HepG2 (cell line): ENCODE results near the gene RPL19. TPM values are rescaled to one million over a fixed set of nuclear protein-coding genes. Genes with fewer than 3 reads are reported as not detected.
"Not testable (repeated sequence)": the region's sequence is repeated elsewhere in the genome, so short reads cannot be mapped to it uniquely, and the experiment has no call there.

Experiments
- ATAC-seq: fragments of 200-7000 bp; cut with Tn5 transposase; 3 replicates; pipeline ENCODE4 v1.9.1; 2020; ENCODE audit warnings: mild to moderate bottlenecking, moderate library complexity
- BruUV-seq: library from RNA; stranded (reverse); fragments of 400-500 nt; replicated peaks from 2 replicates; lab custom pipeline; 2021; lab: Mats Ljungman, UMichigan
- CTCF ChIA-PET: fragments of 300-600 bp; formaldehyde crosslinking; extraction: SDS; loops from one replicate; lab custom pipeline; 2021; ENCODE audit warnings: low total read pairs, inconsistent platforms, low intra/inter-chr PET ratio; lab: Yijun Ruan, JAX
- POLR2A ChIA-PET: fragments of 350-600 bp; sonication (Branson Sonifier 250); formaldehyde crosslinking; loops from one replicate; lab custom pipeline; 2020; ENCODE audit warnings: antibody characterized with exemption, inconsistent platforms; lab: Yijun Ruan, JAX
- DNase-seq: peaks from one replicate; pipeline ENCODE4 v3.0.0-alpha.2; 2015; ENCODE audit warnings: low spot score
- FAIRE-seq: peaks from 3 replicates; lab custom pipeline; 2011; peaks lifted over from hg19 to GRCh38; lab: Jason Lieb, UNC
- H2AFZ ChIP-seq: one replicate; pipeline ENCODE4 v1.6.1; 2011; ENCODE audit warnings: low read length, inconsistent platforms
- H3K27ac ChIP-seq: fragments of 300-600 bp; 3 replicates; pipeline ENCODE4 v1.8.0; 2011; ENCODE audit warnings: mixed run types, mild to moderate bottlenecking, mixed read lengths, low read length, inconsistent platforms; ENCODE audit not compliant: insufficient read depth; ENCODE audit errors: extremely low read length
- H3K27me3 ChIP-seq, 2 experiments: fragments of 200-600 bp in 1 of 2; 2 replicates in 1 of 2; 3 replicates in 1 of 2; pipeline versions ENCODE4 v1.6.0 to v1.8.0; 2011; ENCODE audit warnings: low read length in 2 of 2, mild to moderate bottlenecking in 2 of 2, moderate library complexity in 2 of 2, inconsistent platforms in 1 of 2; ENCODE audit not compliant: insufficient read depth in 2 of 2, control insufficient read depth in 1 of 2
- H3K36me3 ChIP-seq, 2 experiments: fragments of 200-600 bp in 1 of 2; replicated peaks in 1 of 2; 2 replicates in 1 of 2; 3 replicates in 1 of 2; pipeline versions ENCODE4 v1.5.1 to v1.8.0; 2011; ENCODE audit warnings: low read length in 2 of 2, inconsistent platforms in 1 of 2; ENCODE audit not compliant: insufficient read depth in 2 of 2, control insufficient read depth in 1 of 2
- H3K4me1 ChIP-seq: 2 replicates; pipeline ENCODE4 v1.5.1; 2012; ENCODE audit warnings: low read length, inconsistent platforms; ENCODE audit not compliant: insufficient read depth
- H3K4me2 ChIP-seq: 2 replicates; pipeline ENCODE4 v1.6.0; 2011; ENCODE audit warnings: low read depth, low read length, inconsistent platforms
- H3K4me3 ChIP-seq, 3 experiments: fragments of 200-600 bp in 1 of 3; sonication (generic), shearing (Covaris generic) in 1 of 3; replicated peaks in 1 of 3; 2 replicates each; pipeline ENCODE4 v1.5.1; 2011 to 2016; ENCODE audit warnings: low read length in 3 of 3, inconsistent platforms in 2 of 3, low read depth in 2 of 3, mild to moderate bottlenecking in 2 of 3, control low read depth in 1 of 3, mixed read lengths in 1 of 3; ENCODE audit not compliant: insufficient read depth in 1 of 3
- H3K79me2 ChIP-seq: one replicate; pipeline ENCODE4 v1.6.1; 2011; ENCODE audit warnings: low read length, inconsistent platforms; ENCODE audit not compliant: insufficient read depth
- H3K9ac ChIP-seq: 2 replicates; pipeline ENCODE4 v1.6.0; 2011; ENCODE audit warnings: mild to moderate bottlenecking, low read depth, low read length, inconsistent platforms; ENCODE audit not compliant: insufficient read depth
- H3K9me3 ChIP-seq: 2 replicates; pipeline ENCODE4 v1.5.1; 2012; ENCODE audit warnings: mild to moderate bottlenecking, low read length
- H4K20me1 ChIP-seq: 2 replicates; pipeline ENCODE4 v1.6.0; 2011; ENCODE audit warnings: inconsistent platforms, mild to moderate bottlenecking, low read length, moderate library complexity; ENCODE audit not compliant: insufficient read depth
- HDAC6 ChIP-seq: fragments of 200-600 bp; sonication (generic); IDR thresholded peaks from 2 replicates; pipeline ENCODE4 v1.7.0; 2017; ENCODE audit warnings: mild to moderate bottlenecking, antibody characterized with exemption, low read length, low read depth
- KDM4B ChIP-seq: sonication (generic); formaldehyde crosslinking; IDR thresholded peaks from 2 replicates; pipeline ENCODE4 v1.4.0; 2020; ENCODE audit warnings: missing genetic modification reagents
- MAFF ChIP-seq: IDR thresholded peaks from 2 replicates; pipeline ENCODE4 v1.6.1; 2011; ENCODE audit warnings: low read depth, low read length, improper control_type of control experiment
- MAFK ChIP-seq, 2 experiments: IDR thresholded peaks in 1 of 2; conservative IDR thresholded peaks in 1 of 2; 2 replicates each; pipeline ENCODE4 v1.6.1; 2011; ENCODE audit warnings: improper control_type of control experiment in 2 of 2, low read length in 2 of 2
- NFYB ChIP-seq: sonication (generic); formaldehyde crosslinking; IDR thresholded peaks from 2 replicates; pipeline ENCODE4 v1.4.0; 2020; ENCODE audit warnings: missing genetic modification reagents
- NFYC ChIP-seq: IDR thresholded peaks from 2 replicates; pipeline ENCODE4 v1.6.1; 2016; ENCODE audit warnings: missing genetic modification reagents, missing compliant biosample characterization
- ONECUT2 ChIP-seq: sonication (generic); formaldehyde crosslinking; IDR thresholded peaks from 2 replicates; pipeline ENCODE4 v1.4.0; 2020; ENCODE audit warnings: missing genetic modification reagents
- PAX8 ChIP-seq: sonication (generic); formaldehyde crosslinking; IDR thresholded peaks from 2 replicates; pipeline ENCODE4 v1.8.0; 2022; ENCODE audit warnings: mild to moderate bottlenecking, missing genetic modification reagents, borderline replicate concordance
- RAD21 ChIP-seq: fragments of 450-650 bp; formaldehyde crosslinking; IDR thresholded peaks from 2 replicates; pipeline ENCODE4 v1.5.0; 2020; ENCODE audit warnings: mild to moderate bottlenecking
- TCF7L2 ChIP-seq: IDR thresholded peaks from 2 replicates; pipeline ENCODE4 v1.6.1; 2011; ENCODE audit warnings: mild to moderate bottlenecking, low read depth, low read length, moderate library complexity
- TRAFD1 ChIP-seq: sonication (generic); formaldehyde crosslinking; IDR thresholded peaks from 2 replicates; pipeline ENCODE4 v1.5.1; 2020; ENCODE audit warnings: missing genetic modification reagents, mild to moderate bottlenecking, borderline replicate concordance
- U2AF2 ChIP-seq: fragments of 200-400 bp; formaldehyde crosslinking; IDR thresholded peaks from 2 replicates; pipeline ENCODE4 v1.6.1; 2017; ENCODE audit warnings: low read depth, mild to moderate bottlenecking, low read length
- ZNF329 ChIP-seq: sonication (generic); formaldehyde crosslinking; IDR thresholded peaks from 2 replicates; pipeline ENCODE4 v1.9.0; 2021; ENCODE audit warnings: low read depth, mild to moderate bottlenecking, missing genetic modification reagents
- ZNF382 ChIP-seq: sonication (generic); formaldehyde crosslinking; IDR thresholded peaks from 2 replicates; pipeline ENCODE4 v1.5.0; 2020; ENCODE audit warnings: missing genetic modification reagents, mild to moderate bottlenecking, borderline replicate concordance
- ZSCAN21 ChIP-seq: sonication (generic); formaldehyde crosslinking; IDR thresholded peaks from 2 replicates; pipeline ENCODE4 v1.8.0; 2022; ENCODE audit warnings: mild to moderate bottlenecking, missing genetic modification reagents, moderate library complexity, borderline replicate concordance
- WGBS: methylation state at CpG from one replicate; pipeline ENCODE4 v1.1.6; 2017; ENCODE audit warnings: low lambda C conversion rate; 5-methylcytosine and 5-hydroxymethylcytosine counted together
- in situ Hi-C: cut with HindIII; loops from 2 replicates; pipeline ENCODE4 v1.10.0; 2017; ENCODE audit warnings: low pct_unique_long_range_greater_than_20kb; ENCODE audit not compliant: extremely low pct_ligation_motif_present
- intact Hi-C: fragments of 100-400 bp; cut with micrococcal nuclease; formaldehyde crosslinking; loops from one replicate; pipeline ENCODE4 v1.10.0; 2022; ENCODE audit not compliant: unreplicated experiment
- polyA plus RNA-seq, 8 experiments: library from polyadenylated mRNA; depleted of rRNA in 3 of 8; stranded (reverse) in 7 of 8; unstranded in 1 of 8; fragments of >200 nt; fragmentation: Illumina TruSeq in 4 of 8; extraction: Trizol in 4 of 8; gene quantifications; 2 replicates each; pipeline versions ENCODE4 v1.2.1 to v1.2.3, GENCODE V29; 2011 to 2016; ENCODE audit warnings: low read depth in 4 of 8, missing spikeins in 1 of 8, mixed read lengths in 1 of 8; ENCODE audit not compliant: insufficient read depth in 1 of 8
- total RNA-seq, 5 experiments: library from RNA; depleted of rRNA; stranded (reverse); fragments of >200 nt; fragmentation: Illumina TruSeq; extraction: Trizol; gene quantifications; 2 replicates each; pipeline ENCODE4 v1.2.3, GENCODE V29; 2016; ENCODE audit warnings: low read depth in 1 of 5

RPL19 gene
- total and polyA plus RNA-seq, 2 of the 13 experiments (the other 11 are each of a cell fraction or from before 2014, with no cell fraction given): 2,522 to 2,768 TPM

GRCh38 chr17:39168503-39168902, 31.6 kb upstream of the RPL19 start:
- H3K9ac ChIP-seq, H4K20me1 ChIP-seq, ATAC-seq, intact Hi-C loops, H3K4me3 ChIP-seq, H3K4me2 ChIP-seq, DNase-seq, H3K27ac ChIP-seq, FAIRE-seq, H3K9me3 ChIP-seq, H3K36me3 ChIP-seq, H2AFZ ChIP-seq, CTCF ChIA-PET, H3K79me2 ChIP-seq, POLR2A ChIA-PET, BruUV-seq: not testable (repeated sequence)
- 65% methylated on average over 10 of the region's 10 CpGs for WGBS
- H3K4me1 ChIP-seq: peaks cover 14% of the 10 kb centered on the region; the same call in 1 of the 2 replicates
- in situ Hi-C loops: loop anchor here (25.0 kb wide), 1 partner anchor 406 kb away; the partner anchor contains the start of gene PSMB3
- TF ChIP-seq NFYC (CRISPR knock-in tag) (peak; percentile 59; the same call in 1 of the 2 replicates), MAFK (conservative IDR thresholded peaks at IDR 0.05 in 1 of 2, IDR thresholded peaks at IDR 0.05 in 1 of 2; ENCODE audit: low read length in 2 of 2) (peak in 1 of 2 experiments; percentile 13; a peak in 1 of 4 replicates), NFYB (CRISPR knock-in tag) (peak; percentile 50; the same call in 1 of the 2 replicates), MAFF (0 out of 2 replicates have a peak, but pooled peaks have one; percentile 2)
- H3K27me3 ChIP-seq: peaks cover 4 to 27% of the 10 kb centered on the region in 2 experiments; a peak in 4 of 5 replicates

- Histone ChIP-seq H3K4me1 (peaks cover 11% of the 10 kb centered on the region; the same call in 1 of the 2 replicates), H3K9ac (no peak overlapping the region), H4K20me1 (no peaks in the 10 kb centered on the region), H3K9me3 (no peaks in the 10 kb centered on the region), H2AFZ (no peak overlapping the region), H3K36me3 (no peaks in the 10 kb centered on the region), H3K4me2 (no peak overlapping the region), H3K4me3 (no peak overlapping the region), H3K27me3 (peaks cover 4 to 27% of the 10 kb centered on the region in 2 experiments; a peak in 4 of 5 replicates), H3K79me2 (no peaks in the 10 kb centered on the region), H3K27ac (no peak overlapping the region)
- no peak for FAIRE-seq
- ChIA-PET CTCF (no interaction called here), POLR2A (no interaction called here)
- in situ Hi-C loops: loop anchor here (25.0 kb wide), 1 partner anchor 407 kb away; the partner anchor contains the start of gene PSMB3
- no peak for DNase-seq
- no peak for ATAC-seq
- TF ChIP-seq ONECUT2 (CRISPR knock-in tag): no peak
- TF ChIP-seq RAD21 (CRISPR knock-in tag): no peak
- no peak for TF ChIP-seq KDM4B (CRISPR knock-in tag)
- no peak for TF ChIP-seq PAX8
- TF ChIP-seq ZNF382 (CRISPR knock-in tag): no peak
- TF ChIP-seq TRAFD1: no peak
- TF ChIP-seq ZSCAN21 (CRISPR knock-in tag): no peak
- TF ChIP-seq HDAC6: no peak
- no peak for TF ChIP-seq U2AF2
- no peak for TF ChIP-seq TCF7L2
- no peak for TF ChIP-seq ZNF329
- WGBS: 79% methylated on average over 14 of the region's 14 CpGs
- intact Hi-C loops: no loop called here
- BruUV-seq: no TSS peak
Measured at GRCh38 chr17:39169101-39169500, 31.0 kb upstream of the RPL19 start.
